GM12891 (cell line): ENCODE measurements around the gene RAP1GDS1.

Experiments used
- PAX5 ChIP-seq: IDR thresholded peaks from 2 replicates; pipeline ENCODE4 v1.6.1; 2011; ENCODE audit warnings: low read length, moderate library complexity, mild to moderate bottlenecking; ENCODE audit not compliant: insufficient read depth, severe bottlenecking
- POLR2A ChIP-seq: IDR thresholded peaks from 2 replicates; pipeline ENCODE4 v1.6.1; 2011; ENCODE audit warnings: low read depth, low read length, control low read depth
- POLR2AphosphoS5 ChIP-seq: IDR thresholded peaks from 2 replicates; pipeline ENCODE4 v1.6.1; 2011; ENCODE audit warnings: low read depth, low read length, control low read depth
- TAF1 ChIP-seq: IDR thresholded peaks from 2 replicates; pipeline ENCODE4 v1.6.1; 2011; ENCODE audit warnings: low read depth, low read length, control low read depth

DNA sequence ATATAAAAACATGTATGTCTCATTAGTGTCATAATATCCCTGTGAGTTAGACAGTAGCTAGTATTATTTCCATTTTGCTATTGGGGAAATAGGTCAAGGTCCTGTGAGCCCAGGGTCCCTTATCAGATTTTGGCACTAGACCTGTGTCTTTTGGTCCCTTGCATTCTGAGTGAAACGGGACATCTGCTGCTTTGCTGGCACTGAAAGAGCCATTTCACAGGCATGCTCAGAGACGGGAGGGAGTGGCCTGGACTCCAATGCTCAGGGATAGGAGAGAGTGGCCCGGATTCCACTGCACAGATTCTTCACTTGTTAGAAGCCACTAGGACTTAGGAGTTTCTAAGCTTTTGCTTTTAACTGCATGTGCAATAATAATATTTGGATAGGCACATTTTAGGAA is 220.0 kb downstream of the RAP1GDS1 start:
- TF ChIP-seq POLR2AphosphoS5 (no peak), POLR2A (no peak), TAF1 (no peak), PAX5 (no peak)
